H9 (cell line): ENCODE data around the gene ATE1. TPM values are rescaled to one million over a fixed set of nuclear protein-coding genes. Genes with fewer than 3 reads are reported as not detected.

ENCODE experiments used
- DNase-seq: peaks from one replicate; pipeline ENCODE4 v3.0.0-alpha.2; 2017
- H2AFZ ChIP-seq: one replicate; pipeline ENCODE4 v1.6.1; 2013; ENCODE audit warnings: mild to moderate bottlenecking, low read length, control low read depth, moderate library complexity
- H2AK5ac ChIP-seq: 2 replicates; pipeline ENCODE4 v1.6.1; 2013; ENCODE audit warnings: low read length, control low read depth, mixed read lengths; ENCODE audit not compliant: insufficient read length
- H2BK120ac ChIP-seq: one replicate; pipeline ENCODE4 v1.6.1; 2013; ENCODE audit warnings: low read depth, mild to moderate bottlenecking, low read length, control low read depth, inconsistent platforms; ENCODE audit not compliant: poor library complexity, severe bottlenecking
- H2BK12ac ChIP-seq: 2 replicates; pipeline ENCODE4 v1.6.1; 2013; ENCODE audit warnings: low read length, control low read depth, mixed read lengths, low read depth; ENCODE audit not compliant: insufficient read length
- H2BK15ac ChIP-seq: 2 replicates; pipeline ENCODE4 v1.6.1; 2013; ENCODE audit warnings: low read depth, low read length, control low read depth
- H2BK20ac ChIP-seq: one replicate; pipeline ENCODE4 v1.6.1; 2013; ENCODE audit warnings: low read depth, mild to moderate bottlenecking, low read length, control low read depth, inconsistent platforms; ENCODE audit not compliant: poor library complexity, severe bottlenecking
- H2BK5ac ChIP-seq: 2 replicates; pipeline ENCODE4 v1.6.1; 2013; ENCODE audit warnings: low read length, control low read depth, mixed read lengths; ENCODE audit not compliant: insufficient read length
- H3K14ac ChIP-seq: 2 replicates; pipeline ENCODE4 v1.6.1; 2013; ENCODE audit warnings: low read length, control low read depth; ENCODE audit not compliant: insufficient read depth
- H3K18ac ChIP-seq: 2 replicates; pipeline ENCODE4 v1.6.1; 2013; ENCODE audit warnings: low read depth, mild to moderate bottlenecking, mixed read lengths, low read length, control low read depth; ENCODE audit not compliant: insufficient read length
- H3K23ac ChIP-seq: 2 replicates; pipeline ENCODE4 v1.6.1; 2013; ENCODE audit warnings: low read length, control low read depth, mixed read lengths, low read depth; ENCODE audit not compliant: insufficient read length
- H3K23me2 ChIP-seq: 2 replicates; pipeline ENCODE4 v1.6.1; 2013; ENCODE audit warnings: low read depth, mild to moderate bottlenecking, mixed read lengths, low read length, control low read depth; ENCODE audit not compliant: insufficient read length, poor library complexity, severe bottlenecking
- H3K27ac ChIP-seq: 2 replicates; pipeline ENCODE4 v1.5.1; 2013; ENCODE audit warnings: low read length, control low read depth, mixed read lengths, low read depth; ENCODE audit not compliant: insufficient read length
- H3K27me3 ChIP-seq: 2 replicates; pipeline ENCODE4 v1.6.1; 2013; ENCODE audit warnings: low read length, control low read depth, inconsistent platforms; ENCODE audit not compliant: insufficient read depth
- H3K4ac ChIP-seq: 2 replicates; pipeline ENCODE4 v1.6.1; 2013; ENCODE audit warnings: low read depth, mild to moderate bottlenecking, control low read depth, inconsistent platforms, low read length, moderate library complexity
- H3K4me1 ChIP-seq: 2 replicates; pipeline ENCODE4 v1.6.1; 2013; ENCODE audit warnings: low read length, control low read depth, inconsistent platforms; ENCODE audit not compliant: insufficient read depth
- H3K4me2 ChIP-seq: 2 replicates; pipeline ENCODE4 v1.6.1; 2013; ENCODE audit warnings: low read length, control low read depth, mixed read lengths; ENCODE audit not compliant: insufficient read length, insufficient read depth
- H3K56ac ChIP-seq: 2 replicates; pipeline ENCODE4 v1.6.1; 2013; ENCODE audit warnings: low read depth, mild to moderate bottlenecking, mixed read lengths, low read length, control low read depth; ENCODE audit not compliant: insufficient read length
- H3K79me1 ChIP-seq: 2 replicates; pipeline ENCODE4 v1.6.1; 2013; ENCODE audit warnings: low read depth, mild to moderate bottlenecking, moderate library complexity, low read length, control low read depth, inconsistent platforms; ENCODE audit not compliant: insufficient read depth, poor library complexity, severe bottlenecking
- H3K79me2 ChIP-seq: 2 replicates; pipeline ENCODE4 v1.6.1; 2013; ENCODE audit warnings: low read length, control low read depth, inconsistent platforms; ENCODE audit not compliant: insufficient read depth
- H3K9ac ChIP-seq: 2 replicates; pipeline ENCODE4 v1.6.1; 2013; ENCODE audit warnings: low read length, control low read depth, mixed read lengths; ENCODE audit not compliant: insufficient read length; ENCODE audit errors: extremely low read depth
- H3K9me3 ChIP-seq: one replicate; pipeline ENCODE4 v1.6.1; 2013; ENCODE audit warnings: low read depth, low read length, inconsistent platforms; ENCODE audit not compliant: control insufficient read depth
- H3T11ph ChIP-seq: one replicate; pipeline ENCODE4 v1.6.1; 2013; ENCODE audit warnings: mild to moderate bottlenecking, low read length, control low read depth, inconsistent platforms
- H4K20me1 ChIP-seq: one replicate; pipeline ENCODE4 v1.6.1; 2013; ENCODE audit not compliant: control insufficient read depth, insufficient read length, insufficient read depth
- H4K5ac ChIP-seq: 2 replicates; pipeline ENCODE4 v1.6.1; 2013; ENCODE audit warnings: low read depth, mild to moderate bottlenecking, mixed read lengths, low read length, control low read depth; ENCODE audit not compliant: insufficient read length
- H4K8ac ChIP-seq: replicated peaks from 2 replicates; pipeline ENCODE4 v1.6.1; 2013; ENCODE audit warnings: low read length, control low read depth, mixed read lengths, low read depth; ENCODE audit not compliant: insufficient read length
- H4K91ac ChIP-seq: 2 replicates; pipeline ENCODE4 v1.6.1; 2013; ENCODE audit warnings: low read depth, mild to moderate bottlenecking, moderate library complexity, mixed read lengths, low read length, control low read depth; ENCODE audit not compliant: insufficient read length
- H3K27ac Mint-ChIP-seq, 3 experiments: 2 replicates in 2 of 3; 3 replicates in 1 of 3; pipeline ENCODE4 v1.8.0; 2020 to 2021; ENCODE audit warnings: mixed read lengths in 3 of 3, mild to moderate bottlenecking in 1 of 3, moderate library complexity in 1 of 3
- H3K27me3 Mint-ChIP-seq: 2 replicates; pipeline ENCODE4 v1.8.0; 2021; ENCODE audit warnings: low read depth, mild to moderate bottlenecking, moderate library complexity, mixed read lengths
- H3K36me3 Mint-ChIP-seq, 3 experiments: 2 replicates in 2 of 3; 3 replicates in 1 of 3; pipeline ENCODE4 v1.8.0; 2020 to 2021; ENCODE audit warnings: low read depth in 3 of 3, mixed read lengths in 3 of 3; ENCODE audit not compliant: insufficient read depth in 1 of 3
- H3K4me1 Mint-ChIP-seq, 2 experiments: 2 replicates each; pipeline ENCODE4 v1.8.0; 2020; ENCODE audit warnings: mixed read lengths in 2 of 2
- H3K4me3 Mint-ChIP-seq, 2 experiments: 2 replicates in 1 of 2; 3 replicates in 1 of 2; pipeline ENCODE4 v1.8.0; 2020 to 2021; ENCODE audit warnings: mild to moderate bottlenecking in 2 of 2, mixed read lengths in 2 of 2, moderate library complexity in 1 of 2
- H3K9me3 Mint-ChIP-seq, 2 experiments: 2 replicates in 1 of 2; 3 replicates in 1 of 2; pipeline ENCODE4 v1.8.0; 2020; ENCODE audit warnings: mild to moderate bottlenecking in 2 of 2, mixed read lengths in 2 of 2, moderate library complexity in 1 of 2
- CTCF ChIP-seq: fragments of 200-600 bp; sonication (generic); conservative IDR thresholded peaks from 3 replicates; pipeline ENCODE4 v1.8.0; 2021; ENCODE audit warnings: antibody characterized with exemption, mild to moderate bottlenecking
- WGBS: extraction: QIAGEN DNeasy Blood & Tissue Kit; methylation state at CpG from one replicate; pipeline ENCODE4 v1.1.7; 2013; ENCODE audit warnings: missing lambda C conversion rate, low lambda C conversion rate, mixed read lengths; ENCODE audit not compliant: insufficient read length; ENCODE audit errors: extremely low coverage; 5-methylcytosine and 5-hydroxymethylcytosine counted together
- total RNA-seq: library from RNA; stranded (reverse); gene quantifications from 2 replicates; pipeline ENCODE4 v1.2.1, GENCODE V29; 2021

ATE1 gene
- total RNA-seq, 1 experiment from 2014 or later = 29.0 TPM

DNA sequence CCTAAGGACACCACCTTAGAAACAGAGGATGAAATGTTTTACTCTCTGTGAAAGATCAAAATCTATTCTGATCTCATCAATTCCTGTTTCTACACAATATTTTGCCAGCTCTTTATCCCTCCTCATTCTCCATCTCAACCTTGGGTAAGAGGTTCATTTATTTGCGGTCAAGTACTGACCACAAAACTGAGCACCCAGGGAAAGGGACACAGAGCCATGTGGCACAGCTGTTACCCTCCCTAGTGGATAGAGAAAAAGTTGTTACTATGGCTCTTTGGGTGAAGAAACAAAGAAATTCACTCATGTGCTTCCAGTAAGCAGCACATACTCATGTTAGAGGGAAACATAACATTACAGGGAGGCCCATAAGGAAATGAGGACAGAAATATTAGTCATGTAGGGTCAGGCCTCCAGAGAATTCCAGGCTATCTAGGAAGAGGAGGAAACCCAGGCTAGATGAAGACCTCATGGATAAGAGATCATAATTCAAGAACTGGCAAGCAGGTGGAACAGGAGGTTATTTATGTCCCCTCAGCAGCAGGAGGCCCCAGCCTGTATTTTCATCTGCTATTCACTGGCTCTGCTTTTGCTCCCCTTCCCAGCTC, 114.5 kb downstream of the ATE1 start:
- no peaks in the 10 kb centered on the region; a peak in 1 of 5 replicates for H3K9me3 Mint-ChIP-seq
- H3K4me3 Mint-ChIP-seq = no peak overlapping the region
- Histone ChIP-seq H3K23ac (no peak overlapping the region), H3K79me2 (no peaks in the 10 kb centered on the region), H3K4me2 (no peak overlapping the region), H3K79me1 (no peaks in the 10 kb centered on the region), H2AFZ (no peak overlapping the region), H4K8ac (no peak overlapping the region), H3K4me1 (no peaks in the 10 kb centered on the region), H3K56ac (no peak overlapping the region), H4K20me1 (no peaks in the 10 kb centered on the region), H3K14ac (no peak overlapping the region), H3K9ac (no peak overlapping the region), H2BK120ac (no peak overlapping the region), H2AK5ac (no peak overlapping the region), H2BK20ac (no peak overlapping the region), H2BK15ac (no peak overlapping the region), H3K23me2 (no peaks in the 10 kb centered on the region), H3K4ac (no peak overlapping the region), H3K27ac (no peak overlapping the region), H4K5ac (no peak overlapping the region), H3T11ph (no peak overlapping the region), H3K27me3 (no peaks in the 10 kb centered on the region), H3K18ac (no peak overlapping the region), H4K91ac (no peak overlapping the region), H2BK12ac (no peak overlapping the region), H3K9me3 (no peaks in the 10 kb centered on the region), H2BK5ac (no peak overlapping the region)
- no CpG with 5 or more reads among the region's 1 CpG for WGBS
- no peaks in the 10 kb centered on the region for H3K4me1 Mint-ChIP-seq
- no peak for TF ChIP-seq CTCF
- H3K27me3 Mint-ChIP-seq = no peaks in the 10 kb centered on the region
- H3K36me3 Mint-ChIP-seq = no peaks in the 10 kb centered on the region; a peak in 2 of 7 replicates
- no peak for DNase-seq
- H3K27ac Mint-ChIP-seq = no peak overlapping the region
